GM19438 (cell line): ENCODE results near the gene BRAT1.
"Not testable (repeated sequence)": the region's sequence is repeated elsewhere in the genome, so short reads cannot be mapped to it uniquely, and the experiment has no call there.

ENCODE experiments used
- ATAC-seq: cut with Tn5 transposase; IDR thresholded peaks from one replicate; pipeline ENCODE4 v1.9.1; 2021; ENCODE audit warnings: low read depth; ENCODE audit not compliant: unreplicated experiment

The BRAT1 gene

DNA sequence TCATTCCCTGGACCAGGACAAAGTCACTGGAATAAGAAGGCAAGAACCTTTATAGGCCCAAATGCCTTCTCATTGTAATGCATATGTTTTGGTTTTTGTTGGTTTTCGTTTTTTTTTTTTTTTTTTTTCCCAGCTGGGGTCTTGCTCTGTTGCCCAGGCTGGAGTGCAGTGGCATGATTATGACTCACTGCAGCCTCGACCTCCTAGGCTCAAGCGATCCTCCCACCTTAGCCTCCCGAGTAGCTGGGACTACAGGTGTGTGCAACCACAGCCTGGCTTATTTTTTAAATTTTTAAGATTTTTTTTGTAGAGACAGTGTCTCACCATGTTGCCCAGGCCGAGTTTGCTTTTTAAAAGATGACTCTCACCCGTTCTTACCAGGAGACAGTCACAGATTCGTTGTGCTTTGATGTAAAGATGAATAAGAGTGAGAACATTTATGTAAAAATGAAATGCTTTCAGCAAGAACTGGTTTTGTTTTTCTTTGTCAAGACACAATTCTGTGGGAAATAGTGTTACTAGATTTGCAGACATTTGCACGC lies 11.1 kb upstream of the BRAT1 start:
- ATAC-seq = peak; percentile 28

GRCh38 chr7:2564970-2565540 lies 9.7 kb upstream of the BRAT1 start:
- no peak for ATAC-seq

DNA sequence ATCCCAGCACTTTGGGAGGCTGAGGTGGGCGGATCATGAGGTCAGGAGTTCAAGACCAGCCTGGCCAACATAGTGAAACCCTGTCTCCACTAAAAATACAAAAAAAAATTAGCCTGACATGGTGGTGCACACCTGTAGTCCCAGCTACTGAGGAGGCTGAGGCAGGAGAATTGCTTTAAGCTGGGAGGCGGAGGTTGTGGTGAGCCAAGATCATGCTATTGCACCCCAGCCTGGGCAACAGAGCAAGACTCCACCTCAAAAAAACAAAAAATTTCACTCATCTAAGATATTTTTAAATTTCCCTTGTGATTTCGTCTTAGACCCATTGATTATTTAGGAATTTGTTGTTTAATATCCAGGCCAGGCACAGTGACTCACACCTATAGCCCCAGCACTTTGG lies 8.6 kb upstream of the BRAT1 start:
- ATAC-seq = not testable (repeated sequence)

DNA sequence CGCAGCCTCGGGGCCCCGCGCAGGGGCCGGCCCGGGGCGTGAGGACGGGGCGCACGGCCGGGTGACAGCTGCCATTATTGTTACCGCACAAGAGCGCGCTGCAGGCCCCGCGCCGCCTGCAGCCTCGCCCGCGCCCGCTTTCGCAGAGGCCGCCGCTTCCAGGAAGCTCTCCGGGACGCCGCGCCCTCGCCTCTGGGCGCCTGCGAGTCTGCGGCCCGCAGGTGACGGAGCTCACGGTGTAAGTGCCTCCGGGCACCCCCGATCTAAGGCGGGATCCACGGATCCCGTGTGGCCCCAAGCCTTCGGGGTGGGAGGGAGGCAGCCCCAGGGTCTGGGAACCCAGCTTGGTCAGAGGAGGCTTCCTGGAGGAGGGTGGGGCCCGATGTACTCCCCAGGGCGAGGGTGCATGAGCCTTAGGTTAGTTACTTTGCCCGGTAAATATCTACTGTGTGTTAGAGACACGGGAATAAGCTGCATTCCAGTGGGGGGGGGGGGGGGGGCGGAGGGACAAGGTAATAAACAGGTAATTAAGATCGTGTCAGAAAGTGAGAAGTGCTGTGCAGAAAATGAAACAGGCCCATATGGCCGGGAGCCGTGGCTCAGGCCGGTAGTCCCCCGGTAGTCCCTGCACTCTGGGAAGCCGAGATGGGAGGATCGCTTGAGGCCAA lies 4.1 kb upstream of the BRAT1 start:
- no peak for ATAC-seq

DNA sequence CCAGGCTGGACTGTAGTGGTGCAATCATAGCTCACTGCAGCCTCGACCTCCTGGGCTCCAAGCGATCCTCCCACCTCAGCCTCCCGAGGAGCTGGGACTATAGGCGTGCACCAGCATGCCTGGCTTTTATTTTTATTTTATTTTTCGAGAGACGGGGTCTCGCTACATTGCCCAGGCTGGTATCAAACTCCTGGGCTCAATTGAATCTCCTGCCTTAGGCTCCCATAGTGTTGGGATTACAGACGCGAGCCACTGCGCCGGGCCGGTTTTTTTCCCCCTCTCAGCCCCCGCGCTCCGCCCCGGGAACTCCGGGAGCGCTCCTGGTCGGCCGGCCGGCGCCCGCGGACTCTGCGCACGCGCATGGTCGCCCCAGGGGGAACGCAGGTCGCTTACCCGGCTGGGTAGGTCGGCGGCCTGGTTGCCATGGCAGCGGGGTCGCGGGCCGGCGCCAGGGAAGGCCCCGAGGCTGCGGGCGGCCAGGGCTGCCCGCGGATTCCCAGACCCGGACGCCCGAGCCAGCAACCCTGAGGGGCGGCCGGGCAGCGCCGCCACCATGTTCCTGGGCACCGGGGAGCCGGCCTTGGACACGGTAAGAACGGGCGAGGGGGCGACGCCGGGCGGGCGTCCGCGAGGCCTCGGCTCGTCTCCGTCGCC lies 3.4 kb upstream of the BRAT1 start, which contains the start of gene IQCE:
TSS of gene IQCE (plus strand) at position 351 of the 654 bp plus-strand sequence. CDS start at position 554, 203 bp downstream.
- ATAC-seq = peak; percentile 41

- no peak for ATAC-seq
Measured at GRCh38 chr7:2554661-2555111, 638 bp downstream of the BRAT1 start.

GRCh38 chr7:2553831-2554581 lies 1.3 kb downstream of the BRAT1 start:
- no peak for ATAC-seq

- no peak for ATAC-seq
Measured at GRCh38 chr7:2553108-2553507, 2.2 kb downstream of the BRAT1 start.

GRCh38 chr7:2551418-2551817 lies 3.9 kb downstream of the BRAT1 start:
- ATAC-seq = no peak

- no peak for ATAC-seq
Measured at GRCh38 chr7:2546776-2547586, 8.3 kb downstream of the BRAT1 start.

GRCh38 chr7:2545746-2546425 lies 9.4 kb downstream of the BRAT1 start:
- ATAC-seq = no peak

DNA sequence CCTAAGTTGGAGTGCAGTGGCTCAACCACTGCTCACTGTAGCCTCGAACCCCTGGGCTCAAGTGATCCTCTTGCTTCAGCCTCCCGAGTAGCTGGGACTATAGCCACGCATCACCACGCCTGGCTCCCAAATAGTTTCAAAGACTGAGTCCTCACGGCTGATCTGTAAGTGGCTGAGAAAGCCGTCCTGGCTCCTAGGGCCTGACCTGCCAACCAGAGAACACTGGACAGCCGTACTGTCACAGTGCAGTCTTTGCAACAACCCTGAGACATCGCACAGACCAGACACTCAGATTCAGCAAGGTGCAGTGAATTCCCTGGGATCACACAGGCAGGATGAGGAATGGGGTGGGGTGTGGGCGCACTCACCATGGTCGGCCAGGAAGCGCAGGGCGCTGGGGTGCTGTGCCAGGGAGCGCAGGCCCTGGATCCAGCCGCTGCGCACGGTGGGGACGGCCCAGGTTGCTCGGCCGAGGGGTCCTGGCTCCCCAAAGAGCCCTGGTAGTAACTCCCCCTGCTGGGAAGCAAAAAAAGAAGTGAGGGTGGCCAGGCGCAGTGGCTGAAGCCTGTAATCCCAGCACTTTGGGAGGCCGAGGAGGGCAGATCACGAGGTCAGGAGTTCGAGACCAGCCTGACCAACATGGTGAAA lies 10.7 kb downstream of the BRAT1 start:
- no peak for ATAC-seq

GRCh38 chr7:2542916-2543871 lies 12.1 kb downstream of the BRAT1 start:
- no peak for ATAC-seq

- ATAC-seq = no peak
Measured at GRCh38 chr7:2542011-2542915, 13.1 kb downstream of the BRAT1 start.

DNA sequence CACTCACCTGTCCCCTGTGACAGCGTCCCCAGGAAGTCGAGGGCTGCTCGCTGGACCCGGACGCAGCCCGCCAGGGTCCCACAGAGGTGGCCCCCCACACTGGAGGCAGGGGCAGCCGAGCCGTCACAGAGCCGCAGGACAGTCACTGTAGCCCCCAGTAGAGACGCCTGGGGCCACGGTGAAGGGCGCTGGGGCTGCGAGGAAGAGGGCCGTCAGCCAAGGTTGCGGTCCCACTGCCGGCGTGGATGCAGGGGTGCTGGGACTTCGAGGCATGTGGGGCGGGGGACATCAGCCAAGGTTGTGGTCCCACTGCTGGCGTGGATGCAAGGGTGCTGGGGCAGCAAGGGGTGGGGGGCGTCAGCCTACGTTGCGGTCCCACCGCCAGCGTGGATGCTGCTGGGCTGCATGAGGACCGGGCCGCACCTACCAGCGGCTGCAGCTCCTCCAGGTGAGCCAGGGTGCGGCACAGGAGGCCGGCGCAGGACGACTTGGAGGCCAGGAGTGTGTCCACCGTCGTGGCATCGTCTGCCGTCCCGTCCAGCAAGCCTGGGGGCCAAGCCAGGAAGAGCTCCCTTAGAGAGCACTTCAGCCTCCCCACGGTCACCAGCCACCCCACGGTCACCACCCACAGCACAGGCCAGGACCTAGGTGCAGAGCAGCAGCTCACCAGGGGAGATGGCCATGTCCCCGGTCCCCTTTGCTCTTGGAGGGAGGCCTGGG lies 13.9 kb downstream of the BRAT1 start:
- ATAC-seq = no peak

DNA sequence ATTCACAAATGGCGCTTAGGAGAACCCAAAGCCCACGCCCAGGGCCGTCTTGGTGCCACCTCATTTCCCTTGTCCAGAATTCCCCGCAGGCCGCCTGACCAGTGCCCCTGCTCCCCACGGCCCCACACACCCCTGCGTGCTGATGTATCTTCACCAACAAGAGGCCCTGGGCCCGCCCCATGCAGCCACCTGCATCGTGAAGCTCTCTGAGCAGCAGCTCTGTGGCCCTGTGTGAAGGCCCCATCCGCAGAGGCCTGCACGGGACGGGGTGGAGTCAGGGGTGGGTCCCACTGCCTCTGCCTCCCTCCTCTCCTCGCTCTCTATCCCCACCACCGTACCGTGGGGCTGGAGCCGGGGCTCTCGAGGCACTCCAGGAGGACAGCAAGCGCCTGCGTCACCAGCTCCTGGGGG lies 14.7 kb downstream of the BRAT1 start:
- no peak for ATAC-seq
